H1 (cell line): Measurements from ENCODE around the gene URGCP. TPM values are rescaled to one million over a fixed set of nuclear protein-coding genes. Genes with fewer than 3 reads are reported as not detected.

ENCODE experiments used
- CTCF ChIA-PET: fragments of 300-600 bp; sonication (Branson Sonifier 250); formaldehyde crosslinking; loops from one replicate; lab custom pipeline; 2021; ENCODE audit not compliant: partially characterized antibody; lab: Charles Lee
- POLR2A ChIA-PET: fragments of 300-600 bp; sonication (Branson Sonifier 250); formaldehyde crosslinking; loops from one replicate; lab custom pipeline; 2021; ENCODE audit warnings: inconsistent platforms; ENCODE audit not compliant: partially characterized antibody; lab: Charles Lee
- DNase-seq, 2 experiments: peaks; one replicate each; pipeline versions ENCODE4 v3.0.0 to v3.0.0-alpha.2; 2010 to 2022; ENCODE audit warnings: low spot score in 2 of 2, low read depth in 1 of 2, mixed read lengths in 1 of 2
- FAIRE-seq: peaks from 2 replicates; lab custom pipeline; 2011; peaks lifted over from hg19 to GRCh38; lab: Jason Lieb, UNC
- H2AFZ ChIP-seq: 2 replicates; pipeline ENCODE4 v1.8.1; 2012; ENCODE audit warnings: low read length, inconsistent platforms
- H2AK5ac ChIP-seq: 2 replicates; pipeline ENCODE4 v1.6.1; 2013; ENCODE audit warnings: low read depth, low read length
- H2BK120ac ChIP-seq: replicated peaks from 2 replicates; pipeline ENCODE3; 2013; ENCODE audit warnings: low read depth, low read length, inconsistent platforms
- H2BK12ac ChIP-seq: 2 replicates; pipeline ENCODE4 v1.6.1; 2013; ENCODE audit warnings: low read depth, low read length
- H2BK15ac ChIP-seq: 2 replicates; pipeline ENCODE4 v1.6.1; 2013; ENCODE audit warnings: low read length
- H2BK20ac ChIP-seq: 2 replicates; pipeline ENCODE4 v1.6.1; 2013; ENCODE audit warnings: low read length
- H2BK5ac ChIP-seq: 2 replicates; pipeline ENCODE4 v1.6.1; 2013; ENCODE audit warnings: low read depth, low read length
- H3K14ac ChIP-seq: 2 replicates; pipeline ENCODE4 v1.6.1; 2013; ENCODE audit warnings: inconsistent platforms; ENCODE audit not compliant: insufficient read length
- H3K18ac ChIP-seq: 2 replicates; pipeline ENCODE4 v1.6.1; 2013; ENCODE audit warnings: low read length; ENCODE audit errors: extremely low read depth
- H3K23ac ChIP-seq: 2 replicates; pipeline ENCODE4 v1.6.1; 2013; ENCODE audit warnings: inconsistent platforms; ENCODE audit not compliant: insufficient read length
- H3K23me2 ChIP-seq: 2 replicates; pipeline ENCODE4 v1.6.1; 2013; ENCODE audit warnings: low read depth, low read length
- H3K27ac ChIP-seq: 2 replicates; pipeline ENCODE4 v1.6.1; 2011; ENCODE audit warnings: low read depth, low read length, inconsistent platforms
- H3K27me3 ChIP-seq, 4 experiments: replicated peaks in 1 of 4; 1 replicate in 1 of 4; 2 replicates in 3 of 4; pipeline versions ENCODE4 v1.6.1 to v1.8.1; 2011 to 2013; ENCODE audit warnings: low read length in 3 of 4, mild to moderate bottlenecking in 3 of 4, inconsistent platforms in 2 of 4, mixed read lengths in 2 of 4, moderate library complexity in 1 of 4; ENCODE audit not compliant: control insufficient read depth in 3 of 4, insufficient read depth in 3 of 4; ENCODE audit errors: extremely low read depth in 1 of 4
- H3K36me3 ChIP-seq, 4 experiments: 2 replicates each; pipeline versions ENCODE4 v1.6.1 to v1.8.1; 2011 to 2013; ENCODE audit warnings: mild to moderate bottlenecking in 4 of 4, low read length in 3 of 4, moderate library complexity in 2 of 4, control low read depth in 1 of 4, inconsistent platforms in 1 of 4; ENCODE audit not compliant: insufficient read depth in 4 of 4, control insufficient read depth in 2 of 4
- H3K4ac ChIP-seq: replicated peaks from 2 replicates; pipeline ENCODE3; 2013; ENCODE audit warnings: low read length, low read depth, mixed read lengths, inconsistent platforms; ENCODE audit not compliant: insufficient read length
- H3K4me1 ChIP-seq, 4 experiments: replicated peaks in 1 of 4; 1 replicate in 1 of 4; 2 replicates in 3 of 4; pipeline versions ENCODE4 v1.6.1 to v1.8.1; 2011 to 2013; ENCODE audit warnings: low read length in 3 of 4, inconsistent platforms in 2 of 4, mixed read lengths in 1 of 4; ENCODE audit not compliant: insufficient read depth in 4 of 4, control insufficient read depth in 3 of 4
- H3K4me2 ChIP-seq, 2 experiments: 2 replicates each; pipeline versions ENCODE4 v1.6.1 to v1.8.1; 2011 to 2013; ENCODE audit warnings: low read depth in 2 of 2, low read length in 2 of 2, control low read depth in 1 of 2, inconsistent platforms in 1 of 2, mild to moderate bottlenecking in 1 of 2; ENCODE audit not compliant: insufficient read depth in 1 of 2
- H3K4me3 ChIP-seq, 4 experiments: fragments of 200-600, 300-600 bp in 1 of 4; sonication (generic), shearing (Covaris generic), sonication (Bioruptor Twin) in 1 of 4; 2 replicates each; pipeline versions ENCODE4 v1.5.1 to v1.8.1; 2011 to 2016; ENCODE audit warnings: low read length in 4 of 4, low read depth in 3 of 4, control low read depth in 2 of 4, inconsistent platforms in 2 of 4, mild to moderate bottlenecking in 2 of 4, mixed read lengths in 1 of 4, moderate library complexity in 1 of 4; ENCODE audit not compliant: insufficient read depth in 2 of 4; ENCODE audit errors: extremely low read depth in 1 of 4
- H3K56ac ChIP-seq: replicated peaks from 2 replicates; pipeline ENCODE3; 2013; ENCODE audit warnings: low read depth, mild to moderate bottlenecking, mixed read lengths, low read length, inconsistent platforms; ENCODE audit not compliant: insufficient read length
- H3K79me1 ChIP-seq: 2 replicates; pipeline ENCODE4 v1.6.1; 2013; ENCODE audit warnings: low read depth, low read length, control low read depth
- H3K79me2 ChIP-seq, 2 experiments: 2 replicates each; pipeline versions ENCODE4 v1.6.1 to v1.8.1; 2012 to 2013; ENCODE audit warnings: low read length in 2 of 2, mild to moderate bottlenecking in 2 of 2, inconsistent platforms in 1 of 2; ENCODE audit not compliant: insufficient read depth in 2 of 2, control insufficient read depth in 1 of 2
- H3K9ac ChIP-seq, 4 experiments: replicated peaks in 1 of 4; 1 replicate in 1 of 4; 2 replicates in 3 of 4; pipeline versions ENCODE4 v1.6.1 to v1.8.1; 2011 to 2013; ENCODE audit warnings: low read depth in 3 of 4, low read length in 3 of 4, control low read depth in 2 of 4, mild to moderate bottlenecking in 2 of 4, moderate library complexity in 2 of 4, inconsistent platforms in 1 of 4; ENCODE audit errors: extremely low read depth in 1 of 4
- H3K9me3 ChIP-seq, 2 experiments: 2 replicates each; pipeline versions ENCODE4 v1.6.1 to v1.8.1; 2012 to 2013; ENCODE audit warnings: mild to moderate bottlenecking in 2 of 2, moderate library complexity in 2 of 2, control low read depth in 1 of 2, inconsistent platforms in 1 of 2, low read depth in 1 of 2, low read length in 1 of 2, mixed read lengths in 1 of 2; ENCODE audit not compliant: insufficient read depth in 2 of 2
- H4K20me1 ChIP-seq, 2 experiments: replicated peaks in 1 of 2; 2 replicates each; pipeline versions ENCODE3 to v1.8.1; 2011 to 2013; ENCODE audit warnings: inconsistent platforms in 2 of 2, low read length in 2 of 2, mild to moderate bottlenecking in 1 of 2; ENCODE audit not compliant: insufficient read depth in 2 of 2, control insufficient read depth in 1 of 2
- H4K5ac ChIP-seq: 2 replicates; pipeline ENCODE4 v1.6.1; 2013; ENCODE audit warnings: low read length, low read depth, mixed read lengths, inconsistent platforms; ENCODE audit not compliant: insufficient read length
- H4K8ac ChIP-seq: 2 replicates; pipeline ENCODE4 v1.8.0; 2013; ENCODE audit warnings: mild to moderate bottlenecking, moderate library complexity, low read length, inconsistent platforms; ENCODE audit not compliant: insufficient read depth; ENCODE audit errors: extremely low read depth
- H4K91ac ChIP-seq: replicated peaks from 2 replicates; pipeline ENCODE3; 2013; ENCODE audit warnings: low read length, mixed read lengths, inconsistent platforms; ENCODE audit not compliant: insufficient read length
- ASH2L ChIP-seq: fragments of 200-600, 300-600 bp; sonication (generic); IDR thresholded peaks from one replicate; pipeline ENCODE4 v1.7.1; 2017; ENCODE audit warnings: low read length
- SIN3A ChIP-seq, 2 experiments: IDR thresholded peaks in 1 of 2; conservative IDR thresholded peaks in 1 of 2; 2 replicates each; pipeline ENCODE4 v1.6.1; 2011 to 2012; ENCODE audit warnings: low read length in 2 of 2, improper control_type of control experiment in 1 of 2, low read depth in 1 of 2, mild to moderate bottlenecking in 1 of 2
- WGBS, 2 experiments: shearing (Covaris generic) in 1 of 2; methylation state at CpG; one replicate each; pipeline versions ENCODE4 v1.1.6 to v1.1.7; 2013 to 2015; ENCODE audit warnings: low lambda C conversion rate in 2 of 2, mixed read lengths in 2 of 2, inconsistent platforms in 1 of 2, low coverage in 1 of 2, missing lambda C conversion rate in 1 of 2; ENCODE audit not compliant: insufficient replicate concordance in 2 of 2, insufficient coverage in 1 of 2, insufficient read length in 1 of 2; ENCODE audit errors: extremely low coverage in 1 of 2, missing lambda C conversion rate in 1 of 2; 5-methylcytosine and 5-hydroxymethylcytosine counted together
- polyA plus RNA-seq, 7 experiments: library from polyadenylated mRNA; depleted of rRNA in 3 of 7; stranded (reverse) in 5 of 7; unstranded in 2 of 7; fragments of >200 nt in 5 of 7; fragments of 200-250 nt in 2 of 7; gene quantifications; 1 replicate in 5 of 7; 2 replicates in 1 of 7; 4 replicates in 1 of 7; pipeline versions ENCODE4 v1.2.1 to v1.2.3, GENCODE V29; 2011 to 2013; ENCODE audit warnings: missing spikeins in 2 of 7, mixed read lengths in 2 of 7
- total RNA-seq: library from RNA; stranded (reverse); fragmentation: NEBNext Ultra II Directional; extraction: Animal tissue kit (Norgen Biotek cat#: 25700); gene quantifications from 2 replicates; pipeline ENCODE4 v1.2.1, GENCODE V29; 2021
- TF ChIP-seq, protein P1 (sequence below): IDR thresholded peaks from 2 replicates; pipeline ENCODE4 v1.6.1; 2011; ENCODE audit warnings: low read depth, mild to moderate bottlenecking, low read length; ENCODE audit not compliant: insufficient read depth

The URGCP gene
- total and polyA plus RNA-seq, 2 of the 8 experiments (the other 6 are each of a cell fraction or from before 2014, with no cell fraction given) = 9.0 to 18.7 TPM

DNA sequence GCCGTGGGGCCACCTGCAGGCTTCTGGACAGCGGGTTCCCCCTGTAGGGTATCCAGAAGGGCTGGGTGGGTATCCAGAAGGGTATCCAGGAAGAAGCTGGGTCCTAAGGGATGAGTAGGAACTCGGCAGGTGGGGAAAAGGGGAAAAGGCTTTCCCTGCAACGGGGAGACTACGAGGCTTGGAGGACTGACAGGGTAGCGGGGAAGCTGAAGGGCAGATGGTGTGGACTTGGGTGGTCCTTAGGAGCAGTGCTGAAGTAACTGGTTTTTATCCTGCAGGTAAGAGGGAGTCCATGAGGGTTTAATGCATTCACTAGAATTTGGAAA, 20.4 kb upstream of the URGCP start:
- no peaks in the 10 kb centered on the region for H3K9me3 ChIP-seq
- H2BK15ac ChIP-seq = no peak overlapping the region
- no peak overlapping the region for H3K56ac ChIP-seq
- H3K14ac ChIP-seq = no peak overlapping the region
- no peak overlapping the region for H4K5ac ChIP-seq
- H2BK5ac ChIP-seq = no peak overlapping the region
- H3K79me1 ChIP-seq = no peaks in the 10 kb centered on the region
- H4K91ac ChIP-seq = no peak overlapping the region
- ChIA-PET POLR2A (interaction anchor here (0.7 to 1.5 kb wide), 6 partner anchors 8 to 58 kb away, joined by 3 to 6 read pairs (median 4); partner anchors contain the start of gene MRPS24), CTCF (no interaction called here)
- TF ChIP-seq, protein P1, sequence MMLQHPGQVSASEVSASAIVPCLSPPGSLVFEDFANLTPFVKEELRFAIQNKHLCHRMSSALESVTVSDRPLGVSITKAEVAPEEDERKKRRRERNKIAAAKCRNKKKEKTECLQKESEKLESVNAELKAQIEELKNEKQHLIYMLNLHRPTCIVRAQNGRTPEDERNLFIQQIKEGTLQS = no peak
- TF ChIP-seq ASH2L (peak; percentile 5), SIN3A (conservative IDR thresholded peaks at IDR 0.05 in 1 of 2, IDR thresholded peaks at IDR 0.05 in 1 of 2; ENCODE audit: low read depth in 1 of 2, low read length in 2 of 2) (0 out of 4 replicates have a peak, but pooled peaks of 1 of the 2 experiments have one; percentile 27)
- H3K4me3 ChIP-seq = peak overlapping the region; percentile 28 to 69 (median 52)
- H3K4me2 ChIP-seq = peak overlapping the region; percentile 73 to 83
- FAIRE-seq (no peak), DNase-seq (no peak)
- no peak overlapping the region for H3K27ac ChIP-seq
- H3K4ac ChIP-seq = no peak overlapping the region
- no peak overlapping the region for H2BK20ac ChIP-seq
- H3K27me3 ChIP-seq = peaks cover 0 to 18% (median 6%) of the 10 kb centered on the region in 4 experiments; a peak in 6 of 7 replicates
- H3K18ac ChIP-seq = no peak overlapping the region
- no peaks in the 10 kb centered on the region for H4K20me1 ChIP-seq
- no peak overlapping the region for H2BK120ac ChIP-seq
- H3K23ac ChIP-seq = no peak overlapping the region
- H3K23me2 ChIP-seq = peaks cover 4% of the 10 kb centered on the region; the same call in 1 of the 2 replicates
- peaks cover 0 to 4% (median 0%) of the 10 kb centered on the region in 4 experiments; a peak in 2 of 7 replicates for H3K4me1 ChIP-seq
- H2AFZ ChIP-seq = peak overlapping the region; percentile 91
- 12% methylated on average over 6 of the region's 6 CpGs; no CpG with 5 or more reads in 1 of the 2 experiments for WGBS, 2 experiments
- H4K8ac ChIP-seq = no peak overlapping the region
- H3K9ac ChIP-seq = no peak overlapping the region; a peak in 1 of 7 replicates
- no peaks in the 10 kb centered on the region for H3K79me2 ChIP-seq
- no peak overlapping the region for H2BK12ac ChIP-seq
- no peaks in the 10 kb centered on the region for H3K36me3 ChIP-seq
- no peak overlapping the region for H2AK5ac ChIP-seq
